H1 (cell line): ENCODE results near the gene ZNF48. TPM values are rescaled to one million over a fixed set of nuclear protein-coding genes. Genes with fewer than 3 reads are reported as not detected.

ENCODE experiments used
- GABPA ChIP-seq: IDR thresholded peaks from 2 replicates; pipeline ENCODE4 v1.6.1; 2011; ENCODE audit warnings: mild to moderate bottlenecking, low read length, moderate library complexity, borderline replicate concordance; ENCODE audit not compliant: insufficient read depth
- KDM1A ChIP-seq: fragments of 200-600, 300-600 bp; sonication (generic); IDR thresholded peaks from 2 replicates; pipeline ENCODE4 v1.7.1; 2016; ENCODE audit warnings: mild to moderate bottlenecking, low read length, borderline replicate concordance
- POU5F1 ChIP-seq: IDR thresholded peaks from 2 replicates; pipeline ENCODE4 v1.6.1; 2011; ENCODE audit warnings: low read depth, mild to moderate bottlenecking, low read length, moderate library complexity
- SIX5 ChIP-seq: IDR thresholded peaks from 2 replicates; pipeline ENCODE4 v1.6.1; 2011; ENCODE audit warnings: mild to moderate bottlenecking, low read depth, low read length
- TAF7 ChIP-seq: optimal IDR thresholded peaks from 2 replicates; pipeline ENCODE3; 2011; ENCODE audit warnings: low read depth, mild to moderate bottlenecking, inconsistent platforms, low read length, moderate library complexity, borderline replicate concordance
- YY1 ChIP-seq: IDR thresholded peaks from 2 replicates; pipeline ENCODE4 v1.6.1; 2011; ENCODE audit warnings: low read depth, mild to moderate bottlenecking, low read length
- polyA plus RNA-seq, 7 experiments: library from polyadenylated mRNA; depleted of rRNA in 3 of 7; stranded (reverse) in 5 of 7; unstranded in 2 of 7; fragments of >200 nt in 5 of 7; fragments of 200-250 nt in 2 of 7; gene quantifications; 1 replicate in 5 of 7; 2 replicates in 1 of 7; 4 replicates in 1 of 7; pipeline versions ENCODE4 v1.2.1 to v1.2.3, GENCODE V29; 2011 to 2013; ENCODE audit warnings: missing spikeins in 2 of 7, mixed read lengths in 2 of 7
- total RNA-seq: library from RNA; stranded (reverse); fragmentation: NEBNext Ultra II Directional; extraction: Animal tissue kit (Norgen Biotek cat#: 25700); gene quantifications from 2 replicates; pipeline ENCODE4 v1.2.1, GENCODE V29; 2021
- TF ChIP-seq, protein P1 (sequence below): IDR thresholded peaks from 2 replicates; pipeline ENCODE4 v1.6.1; 2012; ENCODE audit warnings: inconsistent platforms
- TF ChIP-seq, protein P2 (sequence below), 3 experiments: IDR thresholded peaks; 1 replicate in 2 of 3; 2 replicates in 1 of 3; pipeline versions ENCODE4 v1.5.1 to v1.6.1; 2011; ENCODE audit warnings: low read length in 3 of 3, mild to moderate bottlenecking in 3 of 3, inconsistent platforms in 2 of 3, low read depth in 1 of 3, moderate library complexity in 1 of 3; ENCODE audit not compliant: insufficient read depth in 1 of 3; ENCODE audit errors: control extremely low read depth in 1 of 3

The ZNF48 gene
- total and polyA plus RNA-seq, 2 of the 8 experiments (the other 6 are each of a cell fraction or from before 2014, with no cell fraction given): 30.4 to 41.2 TPM

DNA sequence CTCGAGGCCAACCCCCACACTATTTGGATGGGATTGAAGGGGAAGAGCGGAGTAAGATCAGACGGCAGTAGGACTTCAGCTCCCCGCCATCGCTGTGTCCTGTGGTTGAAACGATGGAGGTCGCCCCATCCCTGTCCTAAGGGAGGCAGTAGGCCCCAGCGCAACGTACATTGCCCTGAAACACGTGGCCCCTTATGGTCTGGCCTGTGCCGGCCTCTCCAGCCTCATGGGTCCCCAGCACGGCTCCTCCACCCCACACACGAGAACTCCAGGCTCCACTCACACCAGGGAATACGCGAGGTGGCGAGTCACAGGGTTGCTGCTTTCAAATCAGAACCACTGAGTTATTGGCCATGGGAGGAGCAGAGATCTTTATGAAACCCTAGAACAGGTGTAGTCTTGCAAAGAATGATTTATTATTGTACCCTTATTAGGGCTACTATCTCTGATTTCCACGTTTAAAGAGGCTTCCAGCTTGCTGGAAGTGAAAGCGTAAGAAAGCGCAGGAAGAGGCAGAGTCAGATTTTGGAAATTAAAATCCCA lies 35.3 kb downstream of the ZNF48 start (continued):
- TF ChIP-seq, protein P1, sequence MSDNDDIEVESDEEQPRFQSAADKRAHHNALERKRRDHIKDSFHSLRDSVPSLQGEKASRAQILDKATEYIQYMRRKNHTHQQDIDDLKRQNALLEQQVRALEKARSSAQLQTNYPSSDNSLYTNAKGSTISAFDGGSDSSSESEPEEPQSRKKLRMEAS: peak; percentile 98
- TF ChIP-seq POU5F1 (no peak), YY1 (no peak), SIX5 (no peak), GABPA (no peak), KDM1A (no peak), TAF7 (no peak)
- TF ChIP-seq, protein P2, sequence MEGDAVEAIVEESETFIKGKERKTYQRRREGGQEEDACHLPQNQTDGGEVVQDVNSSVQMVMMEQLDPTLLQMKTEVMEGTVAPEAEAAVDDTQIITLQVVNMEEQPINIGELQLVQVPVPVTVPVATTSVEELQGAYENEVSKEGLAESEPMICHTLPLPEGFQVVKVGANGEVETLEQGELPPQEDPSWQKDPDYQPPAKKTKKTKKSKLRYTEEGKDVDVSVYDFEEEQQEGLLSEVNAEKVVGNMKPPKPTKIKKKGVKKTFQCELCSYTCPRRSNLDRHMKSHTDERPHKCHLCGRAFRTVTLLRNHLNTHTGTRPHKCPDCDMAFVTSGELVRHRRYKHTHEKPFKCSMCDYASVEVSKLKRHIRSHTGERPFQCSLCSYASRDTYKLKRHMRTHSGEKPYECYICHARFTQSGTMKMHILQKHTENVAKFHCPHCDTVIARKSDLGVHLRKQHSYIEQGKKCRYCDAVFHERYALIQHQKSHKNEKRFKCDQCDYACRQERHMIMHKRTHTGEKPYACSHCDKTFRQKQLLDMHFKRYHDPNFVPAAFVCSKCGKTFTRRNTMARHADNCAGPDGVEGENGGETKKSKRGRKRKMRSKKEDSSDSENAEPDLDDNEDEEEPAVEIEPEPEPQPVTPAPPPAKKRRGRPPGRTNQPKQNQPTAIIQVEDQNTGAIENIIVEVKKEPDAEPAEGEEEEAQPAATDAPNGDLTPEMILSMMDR (IDR thresholded peaks at IDR 0.05; ENCODE audit: control extremely low read depth in 1 of 3, insufficient read depth in 1 of 3, low read depth in 1 of 3, low read length in 3 of 3): peak in 2 of 3 experiments; percentile 22 to 45; a peak in 1 of 4 replicates
